ENCODE results near the gene PDE6G.

The PDE6G gene

DNA sequence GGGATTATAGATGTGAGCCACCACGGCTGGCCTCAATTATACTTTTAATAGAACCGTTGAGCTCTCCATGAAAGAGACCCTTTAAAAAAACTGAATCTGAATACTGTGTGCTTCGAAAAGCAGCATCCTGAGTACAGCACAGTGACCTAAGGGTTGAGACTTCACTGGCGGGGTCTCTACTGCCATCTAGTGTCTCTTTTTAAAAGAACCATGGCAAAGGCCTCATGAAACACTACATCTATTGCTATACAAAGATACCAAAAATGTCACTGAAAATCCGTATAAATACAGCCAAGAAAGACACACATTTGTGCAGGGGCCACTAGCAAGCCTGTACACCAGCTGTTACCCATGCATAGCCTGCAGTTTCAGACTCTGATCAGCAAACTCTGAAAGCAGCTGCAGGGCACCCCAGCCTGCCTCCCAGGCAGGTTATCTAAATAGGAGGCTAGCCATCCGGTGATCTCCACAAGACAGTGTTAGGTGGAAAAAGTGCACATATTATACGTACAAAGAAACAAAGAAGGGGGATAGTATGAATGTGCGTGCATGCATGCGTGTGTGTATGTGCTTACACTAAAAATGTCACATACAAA lies 54.7 kb downstream of the PDE6G start:
- Histone ChIP-seq H3K36me3 (ENCODE audit: control insufficient read depth in 2 of 2, insufficient read depth in 2 of 2, low read length in 2 of 2) (peaks cover 37 to 40% of the 10 kb centered on the region in 2 donors), H3K4me3 (ENCODE audit: low read length in 2 of 2) (no peak overlapping the region), H3K4me1 (ENCODE audit: control insufficient read depth, insufficient read depth, low read length) (peaks cover 5% of the 10 kb centered on the region), H3K9ac (ENCODE audit: low read length in 2 of 2) (no peak overlapping the region), H3K27me3 (ENCODE audit: control insufficient read depth in 1 of 2, insufficient read depth in 2 of 2, low read length in 2 of 2) (no peaks in the 10 kb centered on the region), H3K9me3 (ENCODE audit: control insufficient read depth in 2 of 2, low read length in 2 of 2) (no peaks in the 10 kb centered on the region), H3K27ac (ENCODE audit: low read length) (no peak overlapping the region)
